Liver (tissue), 9 donors: ENCODE measurements around the gene FBXO24. TPM values are rescaled to one million over a fixed set of nuclear protein-coding genes. Genes with fewer than 3 reads are reported as not detected.

Experiments
- DNase-seq: peaks from one replicate; pipeline ENCODE4 v3.0.0-alpha.2; 2017; ENCODE audit warnings: low spot score
- H3K27ac ChIP-seq, 2 donors: one replicate each; pipeline ENCODE4 v1.7.0; 2013; ENCODE audit warnings: inconsistent platforms in 2 of 2, low read length in 2 of 2, control low read depth in 1 of 2, low read depth in 1 of 2, mild to moderate bottlenecking in 1 of 2
- H3K27me3 ChIP-seq, 4 donors: one replicate each; pipeline versions ENCODE4 v1.6.1 to v1.7.0; 2013; ENCODE audit warnings: low read length in 3 of 4, inconsistent platforms in 1 of 4, mild to moderate bottlenecking in 1 of 4, moderate library complexity in 1 of 4; ENCODE audit not compliant: control insufficient read depth in 4 of 4, insufficient read depth in 4 of 4
- H3K36me3 ChIP-seq, 4 donors: one replicate each; pipeline versions ENCODE4 v1.6.1 to v1.7.0; 2013; ENCODE audit warnings: low read length in 3 of 4, mild to moderate bottlenecking in 3 of 4, low read depth in 1 of 4, moderate library complexity in 1 of 4; ENCODE audit not compliant: control insufficient read depth in 4 of 4, insufficient read depth in 3 of 4
- H3K4me1 ChIP-seq, 4 donors: one replicate each; pipeline versions ENCODE4 v1.6.1 to v1.7.0; 2013; ENCODE audit warnings: low read length in 3 of 4, mild to moderate bottlenecking in 3 of 4, moderate library complexity in 1 of 4; ENCODE audit not compliant: control insufficient read depth in 4 of 4, insufficient read depth in 4 of 4
- H3K4me3 ChIP-seq, 3 donors: one replicate each; pipeline versions ENCODE4 v1.6.1 to v1.7.0; 2013; ENCODE audit warnings: low read length in 3 of 3, control low read depth in 1 of 3, low read depth in 1 of 3, mild to moderate bottlenecking in 1 of 3
- H3K9ac ChIP-seq, 2 donors: one replicate each; pipeline ENCODE4 v1.7.0; 2013; ENCODE audit warnings: low read length in 2 of 2, mild to moderate bottlenecking in 2 of 2, moderate library complexity in 2 of 2, control low read depth in 1 of 2, low read depth in 1 of 2
- H3K9me3 ChIP-seq, 4 donors: one replicate each; pipeline versions ENCODE4 v1.6.1 to v1.7.0; 2013; ENCODE audit warnings: low read length in 3 of 4; ENCODE audit not compliant: control insufficient read depth in 4 of 4
- CTCF ChIP-seq: fragments of 150-350 bp; IDR thresholded peaks from 2 replicates; pipeline ENCODE4 v1.5.1; 2017; ENCODE audit warnings: improper control_type of control experiment, low read depth, low read length; ENCODE audit not compliant: missing input control
- EGR1 ChIP-seq, 2 donors: IDR thresholded peaks; 2 replicates each; pipeline ENCODE4 v1.6.1; 2016 to 2018; ENCODE audit warnings: antibody characterized with exemption in 2 of 2, low read depth in 2 of 2
- FOXA1 ChIP-seq: IDR thresholded peaks from 2 replicates; pipeline ENCODE4 v1.6.1; 2016; ENCODE audit warnings: antibody characterized with exemption
- GABPA ChIP-seq, 2 donors: IDR thresholded peaks in 1 of 2; conservative IDR thresholded peaks in 1 of 2; 2 replicates each; pipeline ENCODE4 v1.6.1; 2016; ENCODE audit warnings: antibody characterized with exemption in 2 of 2, mild to moderate bottlenecking in 1 of 2, moderate library complexity in 1 of 2
- HNF4G ChIP-seq: IDR thresholded peaks from 2 replicates; pipeline ENCODE4 v1.6.1; 2016; ENCODE audit warnings: antibody characterized with exemption
- JUND ChIP-seq, 2 donors: IDR thresholded peaks; 2 replicates each; pipeline ENCODE4 v1.6.1; 2016; ENCODE audit warnings: antibody characterized with exemption in 2 of 2
- MAX ChIP-seq: IDR thresholded peaks from 2 replicates; pipeline ENCODE4 v1.6.1; 2016; ENCODE audit warnings: antibody characterized with exemption
- NR2F2 ChIP-seq: IDR thresholded peaks from 2 replicates; pipeline ENCODE4 v1.6.1; 2016; ENCODE audit warnings: antibody characterized with exemption
- RAD21 ChIP-seq, 2 donors: IDR thresholded peaks; 2 replicates each; pipeline ENCODE4 v1.6.1; 2016; ENCODE audit warnings: antibody characterized with exemption in 2 of 2, mild to moderate bottlenecking in 2 of 2
- RXRA ChIP-seq, 2 donors: IDR thresholded peaks; 2 replicates each; pipeline ENCODE4 v1.6.1; 2017 to 2018; ENCODE audit warnings: antibody characterized with exemption in 2 of 2, mild to moderate bottlenecking in 1 of 2
- SP1 ChIP-seq: IDR thresholded peaks from 2 replicates; pipeline ENCODE4 v1.6.1; 2018; ENCODE audit warnings: antibody characterized with exemption, mild to moderate bottlenecking
- TAF1 ChIP-seq: conservative IDR thresholded peaks from 2 replicates; pipeline ENCODE4 v1.6.1; 2016; ENCODE audit warnings: antibody characterized with exemption, mild to moderate bottlenecking
- YY1 ChIP-seq: IDR thresholded peaks from 2 replicates; pipeline ENCODE4 v1.6.1; 2016; ENCODE audit warnings: antibody characterized with exemption, mild to moderate bottlenecking
- WGBS: extraction: QIAGEN DNeasy Blood & Tissue Kit; methylation state at CpG from one replicate; pipeline ENCODE4 v1.1.7; 2013; 5-methylcytosine and 5-hydroxymethylcytosine counted together
- polyA plus RNA-seq, 2 donors: library from polyadenylated mRNA; stranded (reverse) in 1 of 2; unstranded in 1 of 2; fragments of 200-250 nt in 1 of 2; fragments of >200 nt in 1 of 2; fragmentation: Nextera tagmentation in 1 of 2; extraction: Ambion mirVana in 1 of 2; gene quantifications; one replicate each; pipeline versions ENCODE4 v1.2.1 to v1.2.3, GENCODE V29; 2013 to 2015
- total RNA-seq, 2 donors: library from RNA; depleted of rRNA; stranded (reverse); fragments of >200 nt; gene quantifications; one replicate each; pipeline ENCODE4 v1.2.3, GENCODE V29; 2014
- TF ChIP-seq, protein P1 (sequence below): IDR thresholded peaks from 2 replicates; pipeline ENCODE4 v1.6.1; 2016; ENCODE audit warnings: antibody characterized with exemption
- TF ChIP-seq, protein P2 (sequence below): IDR thresholded peaks from 2 replicates; pipeline ENCODE4 v1.6.1; 2016; ENCODE audit warnings: antibody characterized with exemption, mild to moderate bottlenecking
- donor health status: healthy.
- donor health status: healthy.
- donor health status: healthy.
- donor health status: healthy.
- donor health status: healthy.

FBXO24 gene
- total and polyA plus RNA-seq, 4 donors = 0.25 to 1.3 (median 0.50) TPM

DNA sequence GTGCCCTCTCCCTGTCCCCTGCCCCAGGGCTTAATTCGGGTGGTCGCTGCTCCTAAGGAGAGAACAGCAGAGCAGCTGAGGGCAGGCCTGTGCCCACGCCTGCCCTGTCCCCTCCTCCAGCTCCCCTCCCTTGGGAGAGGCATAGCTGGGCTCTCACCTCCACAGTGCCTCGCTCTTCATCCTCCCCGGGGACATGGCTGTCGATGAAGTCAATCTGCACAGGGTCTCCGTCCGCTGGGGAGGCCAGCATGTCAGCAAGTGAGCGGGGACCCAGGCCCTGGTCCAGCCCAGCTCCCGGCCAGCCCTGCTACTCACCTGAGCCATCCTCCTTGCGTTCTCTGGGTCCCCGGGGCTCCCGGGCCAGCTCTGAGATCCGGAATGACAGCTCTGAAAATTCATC is 8.6 kb upstream of the FBXO24 start:
- Histone ChIP-seq H3K27me3 (no peaks in the 10 kb centered on the region), H3K9me3 (no peaks in the 10 kb centered on the region), H3K9ac (no peak overlapping the region), H3K27ac (no peak overlapping the region), H3K4me1 (peaks cover 0 to 11% (median 6%) of the 10 kb centered on the region in 4 donors), H3K4me3 (no peak overlapping the region), H3K36me3 (peaks cover 25 to 58% (median 32%) of the 10 kb centered on the region in 4 donors)
- TF ChIP-seq, protein P1, sequence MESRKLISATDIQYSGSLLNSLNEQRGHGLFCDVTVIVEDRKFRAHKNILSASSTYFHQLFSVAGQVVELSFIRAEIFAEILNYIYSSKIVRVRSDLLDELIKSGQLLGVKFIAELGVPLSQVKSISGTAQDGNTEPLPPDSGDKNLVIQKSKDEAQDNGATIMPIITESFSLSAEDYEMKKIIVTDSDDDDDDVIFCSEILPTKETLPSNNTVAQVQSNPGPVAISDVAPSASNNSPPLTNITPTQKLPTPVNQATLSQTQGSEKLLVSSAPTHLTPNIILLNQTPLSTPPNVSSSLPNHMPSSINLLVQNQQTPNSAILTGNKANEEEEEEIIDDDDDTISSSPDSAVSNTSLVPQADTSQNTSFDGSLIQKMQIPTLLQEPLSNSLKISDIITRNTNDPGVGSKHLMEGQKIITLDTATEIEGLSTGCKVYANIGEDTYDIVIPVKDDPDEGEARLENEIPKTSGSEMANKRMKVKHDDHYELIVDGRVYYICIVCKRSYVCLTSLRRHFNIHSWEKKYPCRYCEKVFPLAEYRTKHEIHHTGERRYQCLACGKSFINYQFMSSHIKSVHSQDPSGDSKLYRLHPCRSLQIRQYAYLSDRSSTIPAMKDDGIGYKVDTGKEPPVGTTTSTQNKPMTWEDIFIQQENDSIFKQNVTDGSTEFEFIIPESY = no peak
- TF ChIP-seq CTCF (no peak), HNF4G (no peak), RXRA (IDR thresholded peaks at IDR 0.05) (no peak), NR2F2 (no peak), FOXA1 (no peak), RAD21 (IDR thresholded peaks at IDR 0.05) (no peak), SP1 (no peak), MAX (no peak), GABPA (IDR thresholded peaks at IDR 0.05 in 1 of 2, conservative IDR thresholded peaks at IDR 0.05 in 1 of 2) (no peak), EGR1 (IDR thresholded peaks at IDR 0.05; ENCODE audit: low read depth in 2 of 2) (no peak), YY1 (no peak)
- TF ChIP-seq, protein P2, sequence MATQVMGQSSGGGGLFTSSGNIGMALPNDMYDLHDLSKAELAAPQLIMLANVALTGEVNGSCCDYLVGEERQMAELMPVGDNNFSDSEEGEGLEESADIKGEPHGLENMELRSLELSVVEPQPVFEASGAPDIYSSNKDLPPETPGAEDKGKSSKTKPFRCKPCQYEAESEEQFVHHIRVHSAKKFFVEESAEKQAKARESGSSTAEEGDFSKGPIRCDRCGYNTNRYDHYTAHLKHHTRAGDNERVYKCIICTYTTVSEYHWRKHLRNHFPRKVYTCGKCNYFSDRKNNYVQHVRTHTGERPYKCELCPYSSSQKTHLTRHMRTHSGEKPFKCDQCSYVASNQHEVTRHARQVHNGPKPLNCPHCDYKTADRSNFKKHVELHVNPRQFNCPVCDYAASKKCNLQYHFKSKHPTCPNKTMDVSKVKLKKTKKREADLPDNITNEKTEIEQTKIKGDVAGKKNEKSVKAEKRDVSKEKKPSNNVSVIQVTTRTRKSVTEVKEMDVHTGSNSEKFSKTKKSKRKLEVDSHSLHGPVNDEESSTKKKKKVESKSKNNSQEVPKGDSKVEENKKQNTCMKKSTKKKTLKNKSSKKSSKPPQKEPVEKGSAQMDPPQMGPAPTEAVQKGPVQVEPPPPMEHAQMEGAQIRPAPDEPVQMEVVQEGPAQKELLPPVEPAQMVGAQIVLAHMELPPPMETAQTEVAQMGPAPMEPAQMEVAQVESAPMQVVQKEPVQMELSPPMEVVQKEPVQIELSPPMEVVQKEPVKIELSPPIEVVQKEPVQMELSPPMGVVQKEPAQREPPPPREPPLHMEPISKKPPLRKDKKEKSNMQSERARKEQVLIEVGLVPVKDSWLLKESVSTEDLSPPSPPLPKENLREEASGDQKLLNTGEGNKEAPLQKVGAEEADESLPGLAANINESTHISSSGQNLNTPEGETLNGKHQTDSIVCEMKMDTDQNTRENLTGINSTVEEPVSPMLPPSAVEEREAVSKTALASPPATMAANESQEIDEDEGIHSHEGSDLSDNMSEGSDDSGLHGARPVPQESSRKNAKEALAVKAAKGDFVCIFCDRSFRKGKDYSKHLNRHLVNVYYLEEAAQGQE = no peak
- DNase-seq = no peak
- WGBS = 95% methylated on average over 14 of the region's 14 CpGs

- no peaks in the 10 kb centered on the region for H3K27me3 ChIP-seq
- H3K4me1 ChIP-seq = peaks cover 2 to 20% (median 11%) of the 10 kb centered on the region in 4 donors
- H3K9me3 ChIP-seq = no peaks in the 10 kb centered on the region
- H3K36me3 ChIP-seq = peaks cover 25 to 59% (median 32%) of the 10 kb centered on the region in 4 donors
- 94% methylated on average over 28 of the region's 28 CpGs for WGBS
- H3K4me3 ChIP-seq = no peak overlapping the region
- no peak overlapping the region for H3K9ac ChIP-seq
- DNase-seq = no peak
- H3K27ac ChIP-seq = no peak overlapping the region
- TF ChIP-seq HNF4G = no peak
- no peak for TF ChIP-seq JUND (IDR thresholded peaks at IDR 0.05)
- TF ChIP-seq, protein P2 = no peak
- no peak for TF ChIP-seq RXRA (IDR thresholded peaks at IDR 0.05)
- no peak for TF ChIP-seq CTCF
- TF ChIP-seq FOXA1 = no peak
- TF ChIP-seq TAF1 = no peak
- no peak for TF ChIP-seq YY1
- no peak for TF ChIP-seq MAX
These were observed 7.6 kb upstream of the FBXO24 start for GRCh38 chr7:100578246-100579183.
